GM12878 (cell line): Measurements from ENCODE around the gene SLC28A2. TPM values are rescaled to one million over a fixed set of nuclear protein-coding genes. Genes with fewer than 3 reads are reported as not detected.

Source experiments
- ATAC-seq: fragments of 200-7000 bp; cut with Tn5 transposase; 3 replicates; pipeline ENCODE4 v1.9.1; 2020; ENCODE audit warnings: mild to moderate bottlenecking, moderate library complexity
- BruUV-seq: library from RNA; stranded (reverse); fragments of 400-500 nt; replicated peaks from 2 replicates; lab custom pipeline; 2021; lab: Mats Ljungman, UMichigan
- CTCF ChIA-PET: fragments of 300-600 bp; sonication (Branson Sonifier 250); formaldehyde crosslinking; extraction: SDS; loops from one replicate; lab custom pipeline; 2021; ENCODE audit warnings: inconsistent platforms; lab: Yijun Ruan, JAX
- POLR2A ChIA-PET: fragments of 350-600 bp; formaldehyde crosslinking; extraction: SDS; loops from one replicate; lab custom pipeline; 2021; ENCODE audit warnings: inconsistent platforms; lab: Charles Lee
- RAD21 ChIA-PET: fragments of 300-600 bp; sonication (Branson Sonifier 250); formaldehyde crosslinking; loops from one replicate; lab custom pipeline; 2023; ENCODE audit warnings: antibody characterized with exemption; ENCODE audit not compliant: unreplicated experiment; lab: Charles Lee
- SMC1A ChIA-PET: fragments of 300-600 bp; sonication (Branson Sonifier 250); formaldehyde crosslinking; loops from one replicate; lab custom pipeline; 2023; ENCODE audit not compliant: unreplicated experiment, uncharacterized antibody; lab: Charles Lee
- DNase-seq: peaks from one replicate; pipeline ENCODE4 v3.0.0-alpha.2; 2011; ENCODE audit warnings: low read depth, low spot score
- FAIRE-seq: peaks from 3 replicates; lab custom pipeline; 2011; peaks lifted over from hg19 to GRCh38; lab: Jason Lieb, UNC
- H2AFZ ChIP-seq: 2 replicates; pipeline ENCODE4 v1.6.0; 2011; ENCODE audit warnings: low read depth, low read length, control low read depth; ENCODE audit not compliant: control insufficient read depth
- H3K27ac ChIP-seq: 2 replicates; pipeline ENCODE4 v1.5.1; 2011; ENCODE audit warnings: control low read depth; ENCODE audit not compliant: control insufficient read depth, insufficient read depth
- H3K27me3 ChIP-seq, 2 experiments: replicated peaks in 1 of 2; 2 replicates each; pipeline versions ENCODE4 v1.6.0 to v1.6.1; 2011; ENCODE audit warnings: low read length in 1 of 2; ENCODE audit not compliant: control insufficient read depth in 2 of 2, insufficient read depth in 2 of 2
- H3K36me3 ChIP-seq, 2 experiments: 2 replicates each; pipeline ENCODE4 v1.5.1; 2011; ENCODE audit warnings: low read length in 1 of 2; ENCODE audit not compliant: control insufficient read depth in 2 of 2, insufficient read depth in 2 of 2
- H3K4me1 ChIP-seq: 2 replicates; pipeline ENCODE4 v1.6.1; 2011; ENCODE audit warnings: mild to moderate bottlenecking, low read length, moderate library complexity, mixed read lengths; ENCODE audit not compliant: control insufficient read depth, insufficient read depth
- H3K4me2 ChIP-seq: 2 replicates; pipeline ENCODE4 v1.6.0; 2011; ENCODE audit warnings: control low read depth; ENCODE audit not compliant: control insufficient read depth, insufficient read depth
- H3K4me3 ChIP-seq: fragments of 200-600 bp; sonication (generic); 2 replicates; pipeline ENCODE4 v1.5.1; 2016
- H3K79me2 ChIP-seq: 2 replicates; pipeline ENCODE4 v1.6.0; 2011; ENCODE audit warnings: low read length; ENCODE audit not compliant: control insufficient read depth, insufficient read depth
- H3K9ac ChIP-seq: 2 replicates; pipeline ENCODE4 v1.8.0; 2011; ENCODE audit warnings: low read length, control low read depth, mixed read lengths; ENCODE audit not compliant: control insufficient read depth, insufficient read depth
- H3K9me3 ChIP-seq: replicated peaks from 3 replicates; pipeline ENCODE4 v1.5.1; 2011; ENCODE audit warnings: mild to moderate bottlenecking, low read length; ENCODE audit not compliant: control insufficient read depth, insufficient read depth
- H4K20me1 ChIP-seq: 2 replicates; pipeline ENCODE4 v1.6.0; 2011; ENCODE audit not compliant: control insufficient read depth, insufficient read depth
- ATF3 ChIP-seq: IDR thresholded peaks from 2 replicates; pipeline ENCODE4 v1.6.1; 2011; ENCODE audit warnings: low read depth, mild to moderate bottlenecking, low read length, moderate library complexity, borderline replicate concordance; ENCODE audit errors: extremely low read depth
- CTCF ChIP-seq, 3 experiments: IDR thresholded peaks in 2 of 3; conservative IDR thresholded peaks in 1 of 3; 2 replicates each; pipeline ENCODE4 v1.5.1; 2011; ENCODE audit warnings: low read depth in 3 of 3, low read length in 3 of 3, mild to moderate bottlenecking in 3 of 3, control low read depth in 2 of 3, moderate library complexity in 2 of 3, inconsistent platforms in 1 of 3, mixed read lengths in 1 of 3; ENCODE audit not compliant: control insufficient read depth in 2 of 3, insufficient read depth in 1 of 3; ENCODE audit errors: extremely low read depth in 1 of 3
- RELB ChIP-seq: fragments of 450-650 bp; IDR thresholded peaks from 2 replicates; pipeline ENCODE4 v1.6.1; 2017; ENCODE audit warnings: low read depth, mild to moderate bottlenecking, moderate library complexity
- RFX5 ChIP-seq: IDR thresholded peaks from 2 replicates; pipeline ENCODE4 v1.6.1; 2011; ENCODE audit warnings: low read depth, low read length, improper control_type of control experiment
- SUPT20H ChIP-seq: IDR thresholded peaks from 2 replicates; pipeline ENCODE4 v1.6.1; 2011; ENCODE audit warnings: low read depth, mild to moderate bottlenecking, low read length, moderate library complexity, borderline replicate concordance; ENCODE audit not compliant: control insufficient read depth
- WGBS: methylation state at CpG from one replicate; pipeline ENCODE4 v1.1.6; 2016; ENCODE audit warnings: low lambda C conversion rate; ENCODE audit not compliant: insufficient replicate concordance, insufficient coverage; ENCODE audit errors: missing lambda C conversion rate; 5-methylcytosine and 5-hydroxymethylcytosine counted together
- in situ Hi-C: fragments of 300-500 bp; cut with MboI; formaldehyde crosslinking; loops from 9 replicates; pipeline ENCODE4 v1.14.3; 2018; ENCODE audit warnings: mixed read lengths
- intact Hi-C: fragments of 100-400 bp; cut with micrococcal nuclease; formaldehyde crosslinking; loops from one replicate; pipeline ENCODE4 v1.14.2; 2022; ENCODE audit not compliant: unreplicated experiment
- polyA plus RNA-seq, 11 experiments: library from polyadenylated mRNA; depleted of rRNA in 4 of 11; unstranded in 6 of 11; stranded (reverse) in 5 of 11; fragments of >200 nt; fragmentation: Nextera tagmentation in 4 of 11; fragmentation: Illumina TruSeq in 1 of 11; extraction: Ambion mirVana in 4 of 11; extraction: Trizol in 1 of 11; gene quantifications; 1 replicate in 1 of 11; 2 replicates in 10 of 11; pipeline versions ENCODE4 v1.2.1 to v1.2.3, GENCODE V29; 2011 to 2016; ENCODE audit warnings: inconsistent platforms in 2 of 11, missing spikeins in 2 of 11, low read depth in 1 of 11
- total RNA-seq, 4 experiments: library from RNA; depleted of rRNA in 3 of 4; stranded (reverse); fragments of >200 nt in 3 of 4; fragmentation: Illumina TruSeq in 1 of 4; extraction: Trizol in 1 of 4; gene quantifications; 2 replicates each; pipeline versions ENCODE4 v1.2.1 to v1.2.3, GENCODE V29; 2013 to 2021

Gene SLC28A2
- total and polyA plus RNA-seq, 10 of the 15 experiments (the other 5 are each of a cell fraction or from before 2014, with no cell fraction given), result 0.02 to 0.21 (median 0.14) TPM; not detected in 6

- no peaks in the 10 kb centered on the region for H3K79me2 ChIP-seq
- no peaks in the 10 kb centered on the region for H3K9me3 ChIP-seq
- H3K4me2 ChIP-seq, result no peak overlapping the region
- RAD21 ChIA-PET, result no interaction called here
- H3K4me1 ChIP-seq, result no peaks in the 10 kb centered on the region
- no peak overlapping the region for H3K4me3 ChIP-seq
- no peak for FAIRE-seq
- no peaks in the 10 kb centered on the region for H3K27me3 ChIP-seq
- SMC1A ChIA-PET, result interaction anchor here (1.6 kb wide), 1 partner anchor 16 kb away, joined by 3 read pairs; no protein-coding TSS in a partner anchor
- no peak overlapping the region for H3K27ac ChIP-seq
- no TSS peak for BruUV-seq
- H2AFZ ChIP-seq, result no peak overlapping the region
- no peaks in the 10 kb centered on the region for H3K36me3 ChIP-seq
- H4K20me1 ChIP-seq, result no peaks in the 10 kb centered on the region
- H3K9ac ChIP-seq, result no peak overlapping the region
- CTCF ChIA-PET, result interaction anchor here (0.6 kb wide), 1 partner anchor 509 kb away, joined by 3 read pairs; no protein-coding TSS in a partner anchor
- intact Hi-C loops, result no loop called here
- WGBS, result 27% methylated on average over 4 of the region's 4 CpGs
- in situ Hi-C loops, result no loop called here
- TF ChIP-seq RELB (no peak), SUPT20H (no peak)
- ATAC-seq, result no peak
- POLR2A ChIA-PET, result interaction anchor here (0.5 kb wide), 1 partner anchor 28 kb away, joined by 3 read pairs; no protein-coding TSS in a partner anchor
- DNase-seq, result no peak
Observed at GRCh38 chr15:45249125-45249780, 2.8 kb upstream of the SLC28A2 start.

GRCh38 chr15:45253330-45253729 is 1.3 kb downstream of the SLC28A2 start:
- no peak overlapping the region for H3K9ac ChIP-seq
- no peaks in the 10 kb centered on the region for H3K79me2 ChIP-seq
- CTCF ChIA-PET, result interaction anchor here (0.7 to 1.2 kb wide), 5 partner anchors 22 to 982 kb away, joined by 3 to 4 read pairs (median 4); no protein-coding TSS in a partner anchor
- no peaks in the 10 kb centered on the region for H3K9me3 ChIP-seq
- SMC1A ChIA-PET, result no interaction called here
- H4K20me1 ChIP-seq, result no peaks in the 10 kb centered on the region
- POLR2A ChIA-PET, result no interaction called here
- ATAC-seq (peak; percentile 59), DNase-seq (no peak)
- in situ Hi-C loops, result no loop called here
- no peaks in the 10 kb centered on the region for H3K4me1 ChIP-seq
- 96% methylated on average over 2 of the region's 2 CpGs for WGBS
- no TSS peak for BruUV-seq
- intact Hi-C loops, result no loop called here
- H3K4me2 ChIP-seq, result no peak overlapping the region
- H2AFZ ChIP-seq, result no peak overlapping the region
- H3K27ac ChIP-seq, result no peak overlapping the region
- H3K4me3 ChIP-seq, result no peak overlapping the region
- no peak for TF ChIP-seq RFX5
- TF ChIP-seq CTCF (IDR thresholded peaks at IDR 0.05 in 2 of 3, conservative IDR thresholded peaks at IDR 0.05 in 1 of 3; ENCODE audit: control insufficient read depth in 2 of 3, extremely low read depth in 1 of 3, insufficient read depth in 1 of 3, low read depth in 3 of 3, low read length in 3 of 3), result 0 out of 6 replicates have a peak, but pooled peaks of 2 of the 3 experiments have one; percentile 17 to 26
- TF ChIP-seq ATF3, result no peak
- TF ChIP-seq, all 136 proteins: peak for 1
- RAD21 ChIA-PET, result interaction anchor here (1.4 kb wide), 1 partner anchor 50 kb away, joined by 5 read pairs; no protein-coding TSS in a partner anchor
- FAIRE-seq, result no peak
- Histone ChIP-seq H3K27me3 (no peaks in the 10 kb centered on the region), H3K36me3 (no peaks in the 10 kb centered on the region)
